IPS-11a (cell line): ENCODE results near the gene PPP1R9A.

Source experiments
- H3K4me3 ChIP-seq: one replicate; pipeline ENCODE4 v1.5.1; 2013; ENCODE audit warnings: low read depth, low read length, control low read depth

PPP1R9A gene

DNA sequence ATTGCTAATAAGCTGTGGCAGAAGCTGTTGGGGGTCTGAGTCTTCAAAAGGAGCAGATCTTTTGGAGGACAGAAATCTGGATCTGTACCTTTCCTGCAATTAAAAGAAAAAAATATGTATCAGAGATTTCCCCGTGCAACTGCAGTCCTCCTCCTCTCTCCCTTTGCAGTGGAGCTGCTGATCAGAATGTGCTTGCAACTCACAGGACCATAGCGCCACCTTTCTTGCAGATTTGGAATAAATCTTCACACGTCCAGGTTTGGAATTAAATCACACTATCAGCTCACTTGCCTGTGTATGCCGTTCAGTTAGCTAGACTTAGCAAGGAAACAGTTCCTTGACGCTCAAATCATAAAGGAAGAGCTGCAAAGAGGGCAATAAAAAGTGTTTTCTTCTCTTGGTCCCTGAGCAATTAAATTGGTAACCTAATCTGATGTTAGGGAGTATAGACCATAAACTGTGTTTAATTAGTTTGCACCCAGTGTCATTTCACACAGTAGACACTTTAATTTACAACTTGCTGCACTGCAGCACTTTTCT lies 339.5 kb downstream of the PPP1R9A start:
- H3K4me3 ChIP-seq: no peak overlapping the region

DNA sequence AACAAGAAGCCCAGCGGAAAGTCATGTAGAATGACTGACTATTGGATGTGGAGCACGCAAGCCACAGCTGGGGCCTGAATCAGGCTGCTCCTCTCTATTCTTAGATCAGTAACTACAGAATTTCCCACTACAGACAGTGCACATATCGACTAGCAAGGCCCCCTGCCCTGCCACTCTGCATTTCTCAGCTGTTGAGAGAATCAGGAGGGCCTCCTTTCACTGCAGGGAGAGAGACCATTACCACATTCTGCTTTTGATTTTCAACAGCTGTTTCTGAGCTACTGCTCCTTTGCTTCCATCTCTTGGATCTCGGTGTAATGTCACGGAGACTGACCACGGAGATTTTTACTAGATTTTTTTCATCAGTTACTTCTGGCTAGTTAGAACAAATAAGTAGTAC lies 343.2 kb downstream of the PPP1R9A start:
- H3K4me3 ChIP-seq: no peak overlapping the region

DNA sequence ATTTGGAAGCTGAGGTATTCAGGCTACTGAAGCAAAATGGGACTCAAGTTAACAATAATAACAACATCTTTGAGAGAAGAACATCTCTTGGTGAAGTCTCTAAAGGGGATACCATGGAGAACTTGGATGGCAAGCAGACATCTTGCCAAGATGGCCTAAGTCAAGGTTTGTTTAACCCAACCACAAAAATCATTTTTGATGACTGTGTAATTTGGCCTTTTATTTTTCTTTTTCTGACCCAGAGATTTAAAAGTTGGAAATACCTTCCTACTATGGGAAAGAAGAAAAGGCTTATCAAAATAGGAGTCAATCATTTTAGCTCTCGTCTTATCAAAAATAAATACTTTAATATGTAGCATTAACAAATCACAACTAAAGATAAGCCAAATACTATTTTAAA lies 344.6 kb downstream of the PPP1R9A start:
- no peak overlapping the region for H3K4me3 ChIP-seq

- H3K4me3 ChIP-seq: no peak overlapping the region
These were observed 346.6 kb downstream of the PPP1R9A start for GRCh38 chr7:95253986-95254385.

DNA sequence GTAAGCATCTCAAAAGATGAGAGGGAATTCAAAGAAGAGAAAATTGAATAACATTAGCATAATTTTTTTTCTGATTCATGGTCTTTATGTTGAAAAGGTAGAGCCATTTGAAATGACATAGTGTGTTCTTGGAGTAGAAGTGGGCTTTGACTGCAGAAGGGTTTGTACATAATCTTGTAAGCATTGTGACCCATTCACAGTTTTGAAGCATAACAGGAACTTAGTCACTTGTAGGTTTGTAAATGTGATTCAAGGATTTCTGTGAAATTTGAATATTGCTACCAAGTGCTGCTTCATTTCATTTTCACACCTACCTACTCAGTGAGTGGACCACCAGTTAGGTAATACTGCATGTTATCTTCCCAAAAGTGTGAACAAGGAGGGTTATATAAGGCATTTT lies 348.3 kb downstream of the PPP1R9A start:
- H3K4me3 ChIP-seq: no peak overlapping the region

- no peak overlapping the region for H3K4me3 ChIP-seq
These were observed 354.6 kb downstream of the PPP1R9A start for GRCh38 chr7:95261895-95262415.

GRCh38 chr7:95262875-95263274 lies 355.5 kb downstream of the PPP1R9A start:
- no peak overlapping the region for H3K4me3 ChIP-seq

GRCh38 chr7:95263785-95264362 lies 356.5 kb downstream of the PPP1R9A start:
- H3K4me3 ChIP-seq: no peak overlapping the region

GRCh38 chr7:95264363-95264891 lies 357.0 kb downstream of the PPP1R9A start:
- H3K4me3 ChIP-seq: no peak overlapping the region

GRCh38 chr7:95265634-95266033 lies 358.2 kb downstream of the PPP1R9A start:
- H3K4me3 ChIP-seq: no peak overlapping the region

- H3K4me3 ChIP-seq: no peak overlapping the region
These were observed 360.4 kb downstream of the PPP1R9A start for GRCh38 chr7:95267754-95268153.

GRCh38 chr7:95269640-95270039 lies 362.2 kb downstream of the PPP1R9A start:
- no peak overlapping the region for H3K4me3 ChIP-seq

- H3K4me3 ChIP-seq: no peak overlapping the region
These were observed 368.7 kb downstream of the PPP1R9A start for GRCh38 chr7:95276114-95276513.

DNA sequence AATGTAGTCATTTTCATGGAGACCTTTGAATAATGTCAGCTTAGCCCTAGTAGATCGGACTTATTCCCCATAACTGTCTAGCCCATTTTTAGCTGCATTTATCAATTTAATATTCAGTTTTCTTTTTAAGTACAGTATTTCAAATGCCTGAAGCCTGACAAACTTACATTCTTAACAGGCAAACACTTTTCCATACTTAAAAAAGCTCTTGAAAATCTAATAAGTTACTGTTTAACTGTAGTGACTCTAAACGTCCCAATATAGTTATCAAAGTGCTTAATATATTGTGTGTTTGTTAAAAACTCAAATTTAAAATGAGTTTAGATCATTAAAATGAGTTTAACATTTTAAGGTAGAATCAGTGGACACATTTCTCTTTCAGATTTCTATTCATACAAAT lies 372.0 kb downstream of the PPP1R9A start:
- no peak overlapping the region for H3K4me3 ChIP-seq

GRCh38 chr7:95286096-95286495 lies 378.7 kb downstream of the PPP1R9A start:
- no peak overlapping the region for H3K4me3 ChIP-seq

- H3K4me3 ChIP-seq: no peak overlapping the region
These were observed 382.9 kb downstream of the PPP1R9A start for GRCh38 chr7:95290166-95290830.

DNA sequence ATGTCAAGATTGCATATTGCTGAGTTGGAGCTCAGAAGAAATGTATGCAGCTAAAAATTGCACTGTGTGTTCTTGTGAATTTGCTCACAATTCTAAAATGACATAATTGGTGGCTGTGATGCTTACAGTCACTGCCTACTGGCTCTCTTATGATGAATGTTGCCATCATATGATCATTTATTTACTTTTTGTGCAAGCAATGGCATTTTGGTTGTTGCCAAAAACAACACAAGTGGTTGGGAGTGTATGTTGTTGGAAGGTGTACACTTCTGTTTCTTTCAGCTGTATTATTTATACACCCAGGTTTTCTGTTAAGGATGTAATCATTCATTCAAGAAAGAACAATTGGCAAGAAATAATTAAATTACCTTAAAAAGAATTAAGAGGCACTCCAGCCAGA lies 388.0 kb downstream of the PPP1R9A start:
- H3K4me3 ChIP-seq: no peak overlapping the region

DNA sequence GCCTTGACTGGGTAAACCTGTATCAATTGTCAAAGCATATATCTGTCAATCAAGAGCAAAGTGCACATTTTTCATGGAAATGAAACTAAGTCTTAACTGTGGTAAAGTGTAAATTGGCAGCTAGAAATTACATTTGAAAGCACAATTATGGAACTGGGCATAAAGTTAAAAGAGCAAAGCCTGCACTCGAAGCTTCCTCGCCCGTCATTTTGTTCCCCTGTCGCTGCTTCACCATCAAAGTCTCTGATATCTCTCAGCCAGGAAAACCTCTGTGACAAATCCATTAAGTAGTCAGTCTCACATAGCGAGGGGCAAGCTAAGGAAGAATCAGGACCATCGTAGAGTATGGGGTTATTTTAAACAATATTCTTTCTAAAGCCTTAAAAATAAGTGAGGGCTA lies 389.1 kb downstream of the PPP1R9A start:
- H3K4me3 ChIP-seq: no peak overlapping the region

- no peak overlapping the region for H3K4me3 ChIP-seq
These were observed 389.6 kb downstream of the PPP1R9A start for GRCh38 chr7:95297041-95297440.

DNA sequence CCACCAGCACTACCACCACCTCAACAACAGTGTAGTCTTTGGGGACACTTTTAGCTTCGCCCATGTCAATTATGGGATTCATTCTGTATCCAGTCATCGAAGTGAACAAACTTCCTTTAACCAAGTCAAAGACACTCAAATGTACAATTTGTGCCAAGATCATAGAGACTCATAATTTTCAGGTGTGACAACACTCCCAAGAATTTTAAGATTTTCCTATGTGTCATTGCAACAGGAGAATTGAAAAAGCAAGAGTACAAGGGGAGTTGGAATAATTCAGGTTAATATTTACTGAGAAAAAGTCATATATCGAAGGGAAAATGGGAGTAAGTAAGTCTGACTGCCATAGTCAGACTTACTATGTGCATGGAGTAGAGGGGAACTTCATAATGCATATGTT lies 390.7 kb downstream of the PPP1R9A start:
- H3K4me3 ChIP-seq: no peak overlapping the region

DNA sequence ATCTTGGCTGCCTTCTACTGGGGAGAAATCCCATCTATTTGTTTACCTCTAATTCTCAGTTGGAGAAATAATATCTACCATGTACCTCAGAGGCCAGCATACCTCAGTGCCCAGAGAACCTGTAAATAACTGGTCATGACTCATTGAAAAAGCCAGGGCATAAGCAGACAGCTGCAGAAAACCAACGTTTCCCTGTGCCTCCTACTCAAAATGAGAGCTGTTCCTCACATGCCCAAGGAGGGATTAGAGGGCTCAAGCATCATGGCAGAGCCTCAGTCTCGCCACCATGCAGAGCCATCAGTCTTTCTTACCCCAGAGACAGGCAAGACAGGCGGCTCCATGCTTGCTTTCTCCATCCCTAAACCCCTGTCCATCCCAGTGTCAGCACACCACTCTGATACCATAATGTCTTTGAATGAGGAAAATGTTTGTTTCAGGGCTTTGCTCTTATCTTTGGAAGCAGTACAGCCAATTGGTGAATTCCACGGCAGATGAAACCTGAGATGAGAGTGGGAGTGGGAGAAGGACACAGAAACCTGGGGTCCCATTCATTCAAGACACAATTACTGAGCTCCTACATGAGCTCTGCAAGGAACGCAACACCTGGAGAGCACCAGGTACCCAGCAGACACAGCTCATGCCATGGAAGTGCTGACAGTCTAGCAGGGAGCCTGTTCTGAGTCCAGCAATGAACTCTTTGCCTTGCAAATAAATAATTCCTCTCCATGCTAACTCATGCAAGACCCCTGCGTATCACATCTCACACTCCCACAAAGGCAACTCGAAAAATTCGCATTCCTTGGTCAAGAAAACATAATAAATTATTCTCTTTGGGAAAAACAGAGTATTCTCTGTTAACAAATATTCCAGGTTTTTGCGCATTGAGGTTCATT lies 395.9 kb downstream of the PPP1R9A start:
- H3K4me3 ChIP-seq: no peak overlapping the region
